Activated gamma-delta T cell treated with anti-CD3 and anti-CD28 coated beads, Interleukin-2, amount 50 U/mL, for 16 hours (primary cell): ENCODE measurements around the gene ZNF396.

Source experiments
- DNase-seq: peaks from one replicate; pipeline ENCODE4 v3.0.0-alpha.2; 2020; ENCODE audit warnings: low read depth

Gene ZNF396

DNA sequence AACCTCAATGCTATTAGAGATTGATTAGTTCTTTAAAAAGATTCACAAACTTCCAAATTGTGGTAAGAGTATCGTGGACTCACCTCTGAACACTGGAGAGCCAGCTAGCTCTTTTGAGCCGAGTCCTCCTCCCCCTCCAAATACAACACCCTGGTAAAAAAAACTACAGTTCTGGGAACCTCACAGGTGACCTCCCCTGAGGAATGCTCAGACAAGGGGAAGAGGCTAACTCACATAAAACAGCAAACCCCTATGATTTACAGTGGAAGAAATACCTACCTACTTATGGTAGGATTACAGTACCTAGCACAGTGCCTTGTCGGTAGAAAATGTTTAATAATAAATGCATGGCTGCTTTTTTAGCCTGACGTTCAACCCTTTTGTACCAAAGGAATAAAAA is 41.3 kb downstream of the ZNF396 start:
- DNase-seq = no peak

DNA sequence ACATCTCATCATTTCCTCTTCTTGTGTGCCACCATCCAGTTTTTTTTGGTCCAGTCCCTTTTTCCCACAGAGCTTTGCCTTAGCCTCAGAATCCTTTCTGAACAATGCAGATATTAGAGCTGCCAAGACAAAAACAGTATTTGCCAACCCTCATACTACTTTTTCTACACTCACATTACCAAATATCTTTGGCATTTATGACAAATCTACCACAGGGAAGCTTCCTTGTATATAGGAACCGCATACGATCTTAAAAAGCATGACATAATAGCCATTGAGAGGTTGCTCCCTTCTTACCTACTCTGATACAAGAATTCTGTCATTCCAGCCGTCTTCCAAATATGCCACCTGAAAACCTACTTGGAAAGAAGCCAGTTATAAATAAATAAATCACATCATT is 42.3 kb downstream of the ZNF396 start:
- no peak for DNase-seq

DNA sequence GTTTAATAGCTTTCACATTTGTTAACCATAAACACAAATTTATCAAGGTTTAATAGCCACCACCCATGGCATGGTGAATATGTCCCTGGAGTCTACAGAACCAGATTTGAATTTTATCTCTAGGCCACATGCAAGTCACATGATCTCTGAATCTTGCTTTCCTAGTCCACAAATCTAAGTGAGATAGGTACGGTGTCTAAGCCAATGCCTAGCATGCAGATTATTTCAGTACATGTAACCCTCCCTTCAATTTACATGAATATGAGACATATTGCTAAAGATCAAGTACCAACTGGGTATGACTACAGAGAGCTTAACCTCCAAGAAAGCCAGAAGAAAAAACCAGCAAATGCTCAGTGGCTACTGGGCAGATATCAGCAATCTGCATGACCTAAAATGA is 42.9 kb downstream of the ZNF396 start:
- no peak for DNase-seq

GRCh38 chr18:35331367-35332087 is 45.6 kb downstream of the ZNF396 start:
- DNase-seq = no peak

DNA sequence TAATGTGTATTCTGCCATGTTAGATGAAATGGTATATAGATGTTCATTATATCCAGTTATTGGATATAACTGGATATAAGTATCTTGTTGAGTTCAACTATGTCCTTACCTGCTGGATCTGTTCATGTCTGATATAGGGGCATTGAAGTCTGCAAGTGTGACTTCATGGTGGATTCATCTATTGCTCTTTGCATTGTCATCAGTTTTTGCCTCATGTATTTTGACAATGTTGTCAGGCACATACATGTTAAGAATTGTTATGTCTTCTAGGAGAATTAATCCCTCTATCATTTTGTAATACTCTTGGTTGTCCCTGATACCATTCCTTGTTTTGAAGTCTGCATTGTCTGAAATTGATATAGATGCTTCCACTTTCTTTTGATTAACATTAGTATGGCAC is 48.3 kb downstream of the ZNF396 start:
- DNase-seq = no peak

GRCh38 chr18:35326695-35327387 is 50.3 kb downstream of the ZNF396 start:
- no peak for DNase-seq

GRCh38 chr18:35324926-35325655 is 52.0 kb downstream of the ZNF396 start:
- DNase-seq = no peak

- no peak for DNase-seq
Observed at GRCh38 chr18:35322486-35323458, 54.4 kb downstream of the ZNF396 start.
